Endothelial cell of umbilical vein (primary cell): ENCODE measurements around the gene COG5. TPM values are rescaled to one million over a fixed set of nuclear protein-coding genes. Genes with fewer than 3 reads are reported as not detected.

Experiments used
- BruUV-seq: library from RNA; stranded (reverse); fragments of 400-500 nt; replicated peaks from 2 replicates; lab custom pipeline; 2021; lab: Mats Ljungman, UMichigan
- CTCF ChIA-PET: fragments of 300-600, 350-600 bp; sonication (Branson Sonifier 250); formaldehyde crosslinking; loops from one replicate; lab custom pipeline; 2021; ENCODE audit warnings: antibody characterized with exemption, inconsistent platforms; lab: Charles Lee
- POLR2A ChIA-PET: fragments of 300-600, 350-600 bp; sonication (Branson Sonifier 250); formaldehyde crosslinking; loops from one replicate; lab custom pipeline; 2021; ENCODE audit warnings: antibody characterized with exemption, inconsistent platforms; lab: Charles Lee
- DNase-seq: peaks from one replicate; pipeline ENCODE4 v3.0.0-alpha.2; 2011; ENCODE audit warnings: low read depth, low spot score
- FAIRE-seq: peaks from 2 replicates; lab custom pipeline; 2011; peaks lifted over from hg19 to GRCh38; lab: Jason Lieb, UNC
- H2AFZ ChIP-seq: 2 replicates; pipeline ENCODE4 v1.6.0; 2012; ENCODE audit warnings: low read depth, low read length, control low read depth, inconsistent platforms
- H3K27ac ChIP-seq: 2 replicates; pipeline ENCODE4 v1.5.1; 2011; ENCODE audit warnings: low read depth, mild to moderate bottlenecking, control low read depth, low read length, moderate library complexity; ENCODE audit not compliant: insufficient read depth
- H3K27me3 ChIP-seq, 2 experiments: 2 replicates each; pipeline versions ENCODE4 v1.6.0 to v1.6.1; 2011; ENCODE audit warnings: low read length in 2 of 2, mixed read lengths in 1 of 2; ENCODE audit not compliant: control insufficient read depth in 2 of 2, insufficient read depth in 2 of 2
- H3K36me3 ChIP-seq, 2 experiments: 2 replicates in 1 of 2; 3 replicates in 1 of 2; pipeline ENCODE4 v1.5.1; 2011; ENCODE audit warnings: low read length in 2 of 2, mild to moderate bottlenecking in 1 of 2, moderate library complexity in 1 of 2; ENCODE audit not compliant: control insufficient read depth in 2 of 2, insufficient read depth in 2 of 2; ENCODE audit errors: extremely low read depth in 1 of 2
- H3K4me1 ChIP-seq: 3 replicates; pipeline ENCODE4 v1.5.1; 2011; ENCODE audit warnings: mild to moderate bottlenecking, low read length; ENCODE audit not compliant: control insufficient read depth, insufficient read depth; ENCODE audit errors: extremely low read depth
- H3K4me2 ChIP-seq: 2 replicates; pipeline ENCODE4 v1.6.1; 2011; ENCODE audit warnings: low read length, control low read depth, mixed read lengths; ENCODE audit not compliant: insufficient read depth
- H3K4me3 ChIP-seq, 3 experiments: fragments of 200-600 bp in 1 of 3; sonication (generic), shearing (Covaris generic) in 1 of 3; replicated peaks in 1 of 3; 2 replicates each; pipeline ENCODE4 v1.5.1; 2011 to 2016; ENCODE audit warnings: control low read depth in 3 of 3, low read length in 3 of 3, mild to moderate bottlenecking in 2 of 3, inconsistent platforms in 1 of 3, low read depth in 1 of 3, moderate library complexity in 1 of 3; ENCODE audit not compliant: insufficient read depth in 1 of 3
- H3K79me2 ChIP-seq: 2 replicates; pipeline ENCODE4 v1.6.0; 2012; ENCODE audit warnings: low read length, inconsistent platforms; ENCODE audit not compliant: control insufficient read depth, insufficient read depth
- H3K9ac ChIP-seq: replicated peaks from 2 replicates; pipeline ENCODE3; 2011; ENCODE audit warnings: low read length, control low read depth; ENCODE audit not compliant: insufficient read depth; ENCODE audit errors: extremely low read depth
- H3K9me1 ChIP-seq: replicated peaks from 3 replicates; pipeline ENCODE4 v1.6.0; 2011; ENCODE audit warnings: mild to moderate bottlenecking, low read length; ENCODE audit not compliant: control insufficient read depth, insufficient read depth; ENCODE audit errors: extremely low read depth
- H3K9me3 ChIP-seq: replicated peaks from 2 replicates; pipeline ENCODE4 v1.5.1; 2012; ENCODE audit warnings: low read length, inconsistent platforms; ENCODE audit not compliant: control insufficient read depth, insufficient read depth
- H4K20me1 ChIP-seq: replicated peaks from 2 replicates; pipeline ENCODE3; 2011; ENCODE audit warnings: mild to moderate bottlenecking, low read length; ENCODE audit not compliant: control insufficient read depth, insufficient read depth; ENCODE audit errors: extremely low read depth
- CTCF ChIP-seq, 2 donors: IDR thresholded peaks; 1 replicate in 1 of 2; 2 replicates in 1 of 2; pipeline ENCODE4 v1.5.1; 2011; ENCODE audit warnings: low read length in 2 of 2, mild to moderate bottlenecking in 2 of 2, moderate library complexity in 2 of 2, control low read depth in 1 of 2, inconsistent platforms in 1 of 2, low read depth in 1 of 2; ENCODE audit not compliant: insufficient read depth in 1 of 2; ENCODE audit errors: extremely low read depth in 1 of 2
- EZH2 ChIP-seq: IDR thresholded peaks from 2 replicates; pipeline ENCODE4 v1.6.1; 2012; ENCODE audit warnings: borderline replicate concordance, low read depth, mild to moderate bottlenecking, moderate library complexity, low read length, inconsistent platforms; ENCODE audit not compliant: severe bottlenecking
- FOS ChIP-seq: IDR thresholded peaks from 2 replicates; pipeline ENCODE4 v1.6.1; 2011; ENCODE audit warnings: mild to moderate bottlenecking, low read length, moderate library complexity, borderline replicate concordance; ENCODE audit not compliant: insufficient read depth
- GATA2 ChIP-seq: IDR thresholded peaks from 2 replicates; pipeline ENCODE4 v1.7.0; 2011; ENCODE audit warnings: low read depth, mild to moderate bottlenecking, moderate library complexity, mixed read lengths, low read length; ENCODE audit not compliant: insufficient read length, insufficient read depth
- JUN ChIP-seq: IDR thresholded peaks from 2 replicates; pipeline ENCODE4 v1.6.1; 2011; ENCODE audit warnings: borderline replicate concordance, low read depth; ENCODE audit not compliant: insufficient read length, insufficient read depth
- MYC ChIP-seq: IDR thresholded peaks from one replicate; pipeline ENCODE4 v1.6.1; 2011; ENCODE audit warnings: mild to moderate bottlenecking, low read depth, low read length
- POLR2A ChIP-seq: IDR thresholded peaks from 2 replicates; pipeline ENCODE4 v1.6.1; 2012; ENCODE audit warnings: low read depth, mild to moderate bottlenecking, control low read depth, low read length
- POLR2AphosphoS5 ChIP-seq: IDR thresholded peaks from 2 replicates; pipeline ENCODE4 v1.6.1; 2012; ENCODE audit warnings: low read depth, mild to moderate bottlenecking, control low read depth, low read length, moderate library complexity; ENCODE audit not compliant: insufficient read depth
- dilution Hi-C: fragments of 300-500 bp; cut with MboI; formaldehyde crosslinking; loops from one replicate; pipeline ENCODE4 v1.15.0; 2019; ENCODE audit warnings: low sequenced_read_pairs; ENCODE audit not compliant: extremely low pct_ligation_motif_present
- intact Hi-C: fragments of 100-400 bp; cut with micrococcal nuclease; formaldehyde crosslinking; loops from one replicate; pipeline ENCODE4 v1.10.0; 2022
- polyA plus RNA-seq, 4 experiments: library from polyadenylated mRNA; depleted of rRNA in 3 of 4; stranded (reverse) in 3 of 4; unstranded in 1 of 4; fragments of >200 nt; gene quantifications; 2 replicates each; pipeline versions ENCODE4 v1.2.1 to v1.2.3, GENCODE V29; 2011 to 2012; ENCODE audit warnings: missing spikeins in 1 of 4
- total RNA-seq: library from RNA; stranded (reverse); gene quantifications from 2 replicates; pipeline ENCODE4 v1.2.3, GENCODE V29; 2021
- TF ChIP-seq, protein P1 (sequence below): IDR thresholded peaks from 2 replicates; pipeline ENCODE4 v1.6.1; 2011; ENCODE audit not compliant: insufficient read depth, insufficient read length

The COG5 gene
- total and polyA plus RNA-seq, 2 donors (not counting 3 experiments of a cell fraction or from before 2014, with no cell fraction given) = 18.8 to 45.3 TPM

GRCh38 chr7:107530751-107531150 is 33.0 kb downstream of the COG5 start:
- no peaks in the 10 kb centered on the region for H4K20me1 ChIP-seq
- ChIA-PET CTCF (no interaction called here), POLR2A (interaction anchor here (0.7 kb wide), 2 partner anchors 170 to 235 kb away, joined by 3 to 6 read pairs; no protein-coding TSS in a partner anchor)
- peaks cover 3% of the 10 kb centered on the region for H3K79me2 ChIP-seq
- H3K27me3 ChIP-seq = no peaks in the 10 kb centered on the region
- H2AFZ ChIP-seq = no peak overlapping the region
- BruUV-seq = no TSS peak
- peaks cover 0 to 2% of the 10 kb centered on the region in 2 experiments for H3K36me3 ChIP-seq
- no peak overlapping the region for H3K9ac ChIP-seq
- H3K27ac ChIP-seq = no peak overlapping the region
- no peak for TF ChIP-seq POLR2AphosphoS5
- no peak for TF ChIP-seq GATA2
- TF ChIP-seq, protein P1, sequence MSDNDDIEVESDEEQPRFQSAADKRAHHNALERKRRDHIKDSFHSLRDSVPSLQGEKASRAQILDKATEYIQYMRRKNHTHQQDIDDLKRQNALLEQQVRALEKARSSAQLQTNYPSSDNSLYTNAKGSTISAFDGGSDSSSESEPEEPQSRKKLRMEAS = no peak
- no peak for TF ChIP-seq FOS
- no peak for TF ChIP-seq JUN
- no peak for TF ChIP-seq CTCF (IDR thresholded peaks at IDR 0.05; ENCODE audit: extremely low read depth in 1 of 2, insufficient read depth in 1 of 2, low read depth in 1 of 2, low read length in 2 of 2)
- TF ChIP-seq POLR2A = no peak
- TF ChIP-seq EZH2 = no peak
- TF ChIP-seq MYC = no peak
- FAIRE-seq (no peak), DNase-seq (no peak)
- no peak overlapping the region for H3K4me2 ChIP-seq
- no peak overlapping the region for H3K4me3 ChIP-seq
- H3K9me1 ChIP-seq = no peaks in the 10 kb centered on the region
- H3K4me1 ChIP-seq = peaks cover 5% of the 10 kb centered on the region
- intact Hi-C loops = no loop called here
- H3K9me3 ChIP-seq = no peaks in the 10 kb centered on the region
- dilution Hi-C loops = no loop called here
